Stimulated activated CD4-positive, alpha-beta T cell treated with anti-CD3 and anti-CD28 coated beads, Interleukin-12 subunit alpha, Interleukin-12 subunit beta, amount 100 ng/mL, for 48 hours (primary cell): ENCODE data around the gene RSAD1.

Source experiments
- DNase-seq, 3 donors: peaks; one replicate each; pipeline ENCODE4 v3.0.0-alpha.2; 2020; ENCODE audit warnings: low read depth in 2 of 3, low spot score in 1 of 3

RSAD1 gene

DNA sequence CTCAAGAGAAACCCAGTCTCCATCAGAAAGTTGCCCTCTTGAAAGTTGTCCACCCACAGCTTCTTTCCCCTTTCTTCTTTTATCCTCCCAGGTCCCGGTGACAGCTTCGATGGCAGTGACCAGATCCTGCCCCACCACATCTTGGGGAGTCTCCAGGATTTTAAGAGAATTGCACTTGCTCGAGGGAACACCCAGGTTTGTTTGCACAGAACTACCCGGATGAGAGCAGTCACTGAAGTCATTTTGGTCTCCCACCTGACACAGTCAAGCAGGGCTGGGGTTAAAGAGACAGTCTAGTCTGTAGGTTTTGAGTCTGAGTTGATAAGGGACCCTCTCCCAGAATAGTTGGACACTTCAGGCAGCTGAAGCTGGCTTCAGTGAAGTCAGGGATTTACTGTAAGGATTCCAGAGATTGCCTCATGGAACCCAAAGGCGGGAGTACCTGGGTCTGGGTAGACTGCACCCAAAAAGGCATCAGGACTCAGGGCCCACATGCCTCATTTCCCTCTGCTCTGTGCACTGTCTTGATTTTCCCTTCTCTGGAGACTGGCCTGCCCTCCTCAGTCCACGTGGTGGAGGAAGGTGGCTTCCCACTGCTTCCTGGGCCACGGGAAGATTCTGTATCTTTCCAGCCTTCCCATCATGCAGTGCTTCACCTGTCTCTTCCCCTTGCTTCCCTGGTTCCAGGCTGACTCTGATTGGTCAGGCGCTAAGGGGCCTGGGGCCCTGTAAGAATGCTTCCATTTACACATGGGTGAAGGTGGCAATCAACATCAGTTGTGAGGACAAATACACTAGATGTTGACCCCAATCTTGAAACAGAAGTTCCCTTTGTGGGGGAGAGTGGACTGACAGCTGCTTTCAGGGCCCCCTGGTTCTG, 39.1 kb downstream of the RSAD1 start:
- DNase-seq = no peak

DNA sequence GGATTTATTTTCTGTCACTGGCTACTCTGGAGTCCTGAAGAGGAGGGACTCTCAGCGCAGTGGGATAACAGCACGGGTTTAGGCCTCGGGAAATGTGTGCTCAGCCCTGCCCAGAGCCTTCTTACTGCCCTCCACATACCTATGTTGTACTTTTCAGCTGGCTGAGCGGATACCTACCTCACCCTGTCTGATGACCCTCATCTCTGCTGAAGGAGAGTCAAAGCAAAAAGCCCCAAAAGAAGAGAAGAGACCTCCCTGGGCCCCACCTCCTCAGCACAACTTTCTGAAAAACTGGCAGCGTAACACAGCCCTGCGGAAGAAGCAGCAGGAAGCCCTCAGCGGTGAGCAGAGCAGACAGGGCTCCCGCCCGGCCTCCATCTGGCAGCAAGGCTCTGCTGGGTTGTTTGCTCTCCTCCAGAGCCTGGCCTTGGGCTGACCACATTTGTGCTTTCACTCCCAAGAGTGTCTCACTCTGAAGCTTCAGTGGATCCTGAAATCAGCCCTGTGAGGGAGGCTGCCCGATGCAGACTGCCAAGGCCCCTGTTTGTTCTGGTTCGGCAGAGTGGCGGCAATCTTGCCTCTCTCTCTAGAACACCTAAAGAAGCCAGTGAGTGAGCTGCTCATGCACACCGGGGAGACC, 39.8 kb downstream of the RSAD1 start:
- no peak for DNase-seq

DNA sequence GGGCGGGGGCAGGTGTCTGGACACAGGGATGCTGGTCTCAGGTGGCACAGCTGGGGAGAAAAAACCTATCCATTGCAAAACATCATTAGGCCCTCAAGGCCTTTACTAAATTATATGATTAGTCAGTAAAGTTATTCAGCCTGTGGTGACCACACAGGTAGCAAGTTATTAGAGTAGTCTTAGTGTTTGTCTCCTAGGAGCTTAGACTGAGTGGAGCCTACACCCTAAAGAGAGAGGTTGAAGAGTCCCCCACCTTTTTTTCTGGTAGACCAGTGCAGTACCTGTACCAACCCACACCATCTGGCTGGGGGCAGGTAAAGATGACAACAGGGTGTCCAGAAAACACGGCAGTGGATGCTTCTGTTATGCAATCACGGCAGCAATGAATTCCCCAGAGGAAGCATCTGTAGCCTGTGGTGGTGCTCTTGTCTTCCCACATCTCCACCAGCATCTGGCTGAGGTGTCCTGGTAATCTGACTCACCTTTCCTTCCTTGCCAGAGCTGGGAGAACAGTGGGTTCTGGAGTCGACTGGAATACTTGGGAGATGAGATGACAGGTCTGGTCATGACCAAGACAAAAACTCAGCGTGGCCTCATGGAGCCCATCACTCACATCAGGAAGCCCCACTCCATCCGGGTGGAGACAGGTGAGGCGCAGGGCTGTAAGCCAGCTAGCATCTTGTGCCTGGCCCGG, 40.6 kb downstream of the RSAD1 start:
- no peak for DNase-seq

GRCh38 chr17:50520483-50520882, 41.8 kb downstream of the RSAD1 start:
- DNase-seq = no peak

DNA sequence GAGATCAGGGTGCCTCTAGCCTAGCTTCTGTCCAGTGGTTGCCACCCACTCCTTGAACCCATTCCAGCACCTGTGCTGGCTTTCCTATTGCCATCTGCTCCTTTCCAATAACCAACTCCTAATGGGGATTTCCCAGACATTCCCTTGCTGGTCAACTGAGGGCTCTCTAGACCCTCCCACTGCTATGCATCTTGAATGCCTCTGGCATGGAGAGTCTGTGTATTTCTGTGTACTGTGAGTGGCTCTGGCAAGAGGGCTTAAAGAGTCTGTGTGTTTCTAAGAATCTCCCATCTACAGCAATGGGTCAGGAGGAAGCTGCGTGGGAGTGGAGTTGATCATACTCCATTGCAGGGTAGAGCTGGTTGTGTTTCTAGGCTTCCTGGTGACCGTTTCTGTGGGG, 42.9 kb downstream of the RSAD1 start:
- DNase-seq = no peak

GRCh38 chr17:50522766-50523165, 44.1 kb downstream of the RSAD1 start:
- DNase-seq = no peak

DNA sequence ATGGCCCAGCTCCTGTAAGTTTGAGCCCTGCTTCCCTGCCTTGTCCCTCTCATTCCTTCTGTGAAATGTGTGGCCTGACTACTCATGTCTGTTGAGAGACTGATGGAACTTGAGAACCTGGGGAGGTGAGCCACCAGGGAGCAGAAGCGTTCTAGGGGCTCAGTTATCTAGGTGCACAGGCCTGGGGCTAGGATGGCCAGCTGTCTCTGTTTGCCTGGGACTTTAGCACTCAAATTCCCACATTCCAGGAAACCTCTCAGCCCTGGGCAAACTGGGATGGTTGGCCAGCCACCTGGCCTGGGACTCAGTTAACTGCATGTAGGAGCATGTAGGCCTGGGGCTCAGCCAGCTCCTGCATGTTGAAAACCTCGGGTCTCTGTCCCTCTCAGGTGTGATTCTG, 44.5 kb downstream of the RSAD1 start:
- DNase-seq = no peak

DNA sequence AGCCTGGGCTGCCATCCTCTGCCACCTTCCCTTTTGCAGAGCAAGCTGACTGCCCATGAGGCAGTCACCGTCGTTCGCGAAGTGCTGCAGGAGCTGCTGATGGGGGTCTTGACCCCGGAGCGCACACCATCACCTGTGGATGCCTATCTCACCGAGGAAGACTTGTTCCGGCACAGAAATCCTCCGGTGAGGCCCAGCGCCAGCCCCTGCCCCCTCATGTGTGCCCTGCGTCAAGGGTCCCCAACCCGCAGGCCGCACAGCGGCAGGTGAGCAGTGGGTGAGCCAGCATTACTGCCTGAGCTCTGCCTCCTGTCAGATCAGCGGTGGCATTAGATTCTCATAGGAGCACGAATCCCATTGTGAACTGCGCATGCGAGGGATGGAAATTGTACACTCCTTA, 46.2 kb downstream of the RSAD1 start:
- DNase-seq = no peak

DNA sequence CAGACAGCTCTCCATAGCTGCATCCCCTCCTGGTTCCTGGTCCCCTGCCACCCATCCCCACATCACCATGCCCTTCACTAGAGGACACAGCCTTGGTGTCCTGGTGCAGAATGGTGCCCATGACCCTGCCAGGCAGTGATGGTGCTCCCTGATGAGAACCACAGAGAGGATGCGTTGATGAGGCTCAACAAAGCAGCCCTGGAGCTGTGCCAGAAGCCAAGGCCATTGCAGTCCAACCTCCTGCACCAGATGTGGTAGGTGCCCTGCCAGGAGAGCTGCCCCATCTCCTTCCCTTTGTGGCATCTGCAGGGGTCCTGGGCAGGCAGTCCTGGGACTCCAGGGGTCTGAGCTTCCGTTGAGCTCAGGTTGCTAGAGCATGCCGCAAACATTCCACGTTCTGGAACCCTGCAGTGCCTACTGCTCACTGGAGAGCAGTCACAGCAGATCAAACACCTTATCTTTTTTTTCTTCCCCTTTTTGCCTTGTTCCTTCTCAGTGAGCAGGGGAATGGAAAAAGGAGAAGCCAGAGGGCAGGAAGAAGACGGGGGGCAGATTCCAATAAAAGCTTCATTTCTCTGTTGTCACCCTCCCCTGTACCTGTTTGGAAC, 48.6 kb downstream of the RSAD1 start:
- no peak for DNase-seq

- no peak for DNase-seq
Observed at GRCh38 chr17:50527949-50528474, 49.4 kb downstream of the RSAD1 start.

- no peak for DNase-seq
Observed at GRCh38 chr17:50529849-50530248, 51.2 kb downstream of the RSAD1 start.

DNA sequence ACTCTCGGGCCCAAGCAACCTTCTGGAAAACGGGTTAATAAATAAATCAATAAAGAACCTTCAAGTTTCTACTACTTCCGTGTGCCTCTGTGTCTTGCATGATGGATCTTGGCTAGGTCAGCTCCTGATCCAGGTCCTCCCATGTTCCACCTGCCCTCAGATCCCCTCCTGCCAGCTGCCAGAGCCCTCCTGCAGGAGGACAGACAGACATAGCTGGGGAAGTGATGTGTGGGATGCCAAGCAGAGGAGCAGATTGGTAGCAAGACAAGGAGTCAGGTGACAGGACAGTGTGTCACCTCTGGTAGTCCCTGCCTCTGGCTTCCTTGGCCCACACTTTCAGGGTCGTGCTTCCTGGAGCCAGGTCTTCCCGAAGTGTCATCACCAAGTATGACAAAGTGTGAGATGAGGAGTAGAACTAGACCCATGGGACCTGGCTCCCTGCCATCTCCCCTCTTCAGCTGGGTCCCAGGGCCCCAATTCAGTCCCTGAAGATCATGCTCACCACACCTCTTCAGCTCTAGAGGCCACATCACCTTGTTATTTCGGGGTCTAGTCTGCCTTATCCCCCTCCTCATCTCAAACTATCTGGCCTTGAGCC, 52.9 kb downstream of the RSAD1 start:
- no peak for DNase-seq

DNA sequence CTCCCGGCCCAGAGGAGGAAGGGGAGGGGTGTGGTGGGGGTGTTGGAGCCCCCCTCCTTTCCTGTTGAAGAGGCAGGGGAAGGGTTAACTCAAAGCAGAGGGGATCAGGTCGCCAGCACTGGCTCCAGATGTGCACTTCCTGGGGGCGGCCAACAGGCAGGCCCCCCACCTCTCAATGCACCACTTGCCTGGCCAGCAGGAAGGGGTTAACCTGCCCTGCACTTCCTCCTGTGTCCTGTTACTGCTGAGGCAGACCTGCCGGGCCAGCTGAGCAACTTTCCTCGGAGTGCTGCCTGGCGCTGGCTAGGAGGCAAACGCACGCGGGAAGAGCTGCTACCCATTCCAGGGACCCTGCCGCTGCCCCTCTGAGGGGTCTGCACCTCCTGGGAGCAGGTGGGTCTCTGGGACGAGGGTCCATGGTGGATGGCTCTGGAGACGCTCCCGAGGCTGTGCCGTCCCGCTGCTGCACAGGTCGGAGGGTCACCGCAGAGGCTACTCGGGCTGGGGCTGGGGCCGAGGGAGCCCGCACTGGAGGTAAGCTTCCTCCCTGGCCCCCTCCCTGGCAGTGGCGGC, 53.9 kb downstream of the RSAD1 start, which contains the start of gene EPN3:
TSS of gene EPN3 (plus strand) at position 284 of the 573 bp plus-strand sequence. CDS start 3,822 bp downstream, outside the sequence.
- no peak for DNase-seq

DNA sequence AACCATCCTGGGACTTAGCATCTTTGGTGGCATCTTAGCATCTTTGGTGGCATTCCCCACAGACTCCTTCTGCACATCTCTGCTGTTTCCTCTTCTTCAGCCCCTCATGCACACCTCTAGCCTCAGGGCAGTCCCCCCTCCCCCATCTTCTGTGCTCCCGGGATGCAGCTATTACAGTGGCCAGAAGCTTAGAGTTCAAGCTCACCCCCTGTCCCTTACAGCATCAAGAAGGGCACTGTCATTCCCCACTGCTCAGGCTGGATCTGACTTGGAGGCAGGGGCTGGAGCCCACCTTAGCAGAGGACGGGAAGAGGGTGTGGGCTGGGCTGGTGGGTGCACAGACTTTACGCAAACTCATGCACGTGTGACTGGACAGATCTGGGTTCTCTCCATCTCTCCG, 54.5 kb downstream of the RSAD1 start:
- DNase-seq = no peak

DNA sequence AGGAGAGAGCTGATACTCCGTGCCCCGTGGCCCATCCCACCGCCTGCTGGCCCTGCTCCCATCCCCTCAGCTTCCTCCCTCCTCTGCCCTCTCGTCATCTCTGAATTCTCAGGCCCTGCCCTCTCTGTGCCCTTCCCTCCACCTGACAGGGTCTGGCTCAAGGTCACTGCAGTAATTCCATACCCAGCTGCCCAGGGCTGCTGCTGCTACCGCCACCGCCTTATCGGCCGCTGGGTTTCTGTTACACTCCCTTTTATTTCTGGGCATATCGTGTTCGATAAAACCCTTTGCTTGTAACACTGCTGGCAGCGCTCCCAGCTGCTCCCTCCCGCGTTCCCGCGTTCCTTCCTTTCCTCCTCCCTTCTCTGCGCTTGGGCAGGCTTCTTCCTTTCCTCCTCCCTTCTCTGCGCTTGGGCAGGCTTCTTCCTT, 55.1 kb downstream of the RSAD1 start:
- DNase-seq = no peak

GRCh38 chr17:50534222-50534978, 55.7 kb downstream of the RSAD1 start:
- no peak for DNase-seq

DNA sequence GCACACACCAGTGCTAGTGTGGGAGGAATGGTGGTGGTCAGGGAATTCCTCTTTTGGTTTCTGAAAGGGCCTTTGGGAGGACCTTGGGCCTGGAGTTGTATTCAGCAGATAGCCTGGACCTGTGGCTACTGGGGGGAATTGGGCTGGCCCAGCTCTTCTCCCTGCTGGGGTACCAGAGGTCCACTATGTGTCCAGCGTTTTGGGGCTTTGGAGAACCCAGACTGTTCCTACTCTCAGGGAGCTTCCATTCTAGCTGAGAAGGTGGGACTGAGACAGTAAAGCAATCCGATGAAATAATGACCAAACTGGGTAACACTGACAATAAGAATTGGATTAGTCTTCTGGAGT, 56.3 kb downstream of the RSAD1 start:
- no peak for DNase-seq

DNA sequence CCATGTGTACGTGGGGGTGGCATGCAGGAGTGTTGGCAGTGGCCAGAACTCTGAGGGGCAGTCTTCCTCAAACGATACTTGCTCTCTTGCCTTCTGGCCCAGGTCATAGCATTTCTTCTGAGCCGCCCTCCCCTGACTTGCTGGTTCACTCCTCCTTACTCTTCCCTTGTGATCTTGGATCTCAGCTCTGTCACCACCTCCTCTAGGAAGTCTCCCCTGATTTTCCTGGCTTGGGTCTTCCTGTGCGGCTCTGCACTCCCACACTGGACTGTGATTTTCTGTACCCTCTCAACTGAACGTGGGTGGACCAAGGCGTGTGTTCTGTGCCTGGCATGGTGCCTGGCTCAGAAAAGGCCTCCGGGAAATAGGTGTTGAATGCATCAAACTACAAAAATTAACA, 56.7 kb downstream of the RSAD1 start:
- DNase-seq = no peak
